HepG2 (cell line): ENCODE results near the gene CSNK1D. TPM values are rescaled to one million over a fixed set of nuclear protein-coding genes. Genes with fewer than 3 reads are reported as not detected.
A peak's percentile ranks its signal among the peaks of the same experiment; 100 is the strongest.

ENCODE experiments used
- AGO2 ChIP-seq: fragments of 200-400 bp; formaldehyde crosslinking; optimal IDR thresholded peaks from 2 replicates; pipeline ENCODE3; 2017; ENCODE audit warnings: mild to moderate bottlenecking, low read depth, low read length, moderate library complexity
- ARHGAP35 ChIP-seq: sonication (generic); formaldehyde crosslinking; IDR thresholded peaks from 2 replicates; pipeline ENCODE4 v1.9.0; 2022; ENCODE audit warnings: mild to moderate bottlenecking, inconsistent platforms, moderate library complexity, missing genetic modification reagents, borderline replicate concordance
- FOXP1 ChIP-seq, 2 experiments: fragments of 450-650 bp in 1 of 2; IDR thresholded peaks; 2 replicates each; pipeline ENCODE4 v1.6.1; 2017 to 2018; ENCODE audit warnings: antibody characterized with exemption in 1 of 2
- IRX3 ChIP-seq: sonication (generic); formaldehyde crosslinking; IDR thresholded peaks from 2 replicates; pipeline ENCODE4 v1.8.1; 2023; ENCODE audit warnings: mild to moderate bottlenecking, low read depth, missing genetic modification reagents, borderline replicate concordance
- MIER2 ChIP-seq: IDR thresholded peaks from 2 replicates; pipeline ENCODE4 v1.6.1; 2016; ENCODE audit warnings: missing biosample characterization, missing genetic modification reagents
- NR2F2 ChIP-seq: IDR thresholded peaks from 2 replicates; pipeline ENCODE4 v1.6.1; 2012; ENCODE audit warnings: low read depth, inconsistent platforms, borderline replicate concordance
- SIX4 ChIP-seq: sonication (generic); formaldehyde crosslinking; IDR thresholded peaks from 2 replicates; pipeline ENCODE4 v1.4.0; 2020; ENCODE audit warnings: missing genetic modification reagents
- ZNF264 ChIP-seq: sonication (generic); formaldehyde crosslinking; IDR thresholded peaks from 2 replicates; pipeline ENCODE4 v1.4.0; 2020; ENCODE audit warnings: missing genetic modification reagents
- ZNF550 ChIP-seq: sonication (generic); formaldehyde crosslinking; IDR thresholded peaks from 2 replicates; pipeline ENCODE4 v1.4.0; 2020; ENCODE audit warnings: mild to moderate bottlenecking, missing genetic modification reagents, borderline replicate concordance
- ZNF570 ChIP-seq: sonication (generic); formaldehyde crosslinking; IDR thresholded peaks from 2 replicates; pipeline ENCODE4 v1.4.0; 2020; ENCODE audit warnings: mild to moderate bottlenecking, missing genetic modification reagents, borderline replicate concordance
- polyA plus RNA-seq, 8 experiments: library from polyadenylated mRNA; depleted of rRNA in 3 of 8; stranded (reverse) in 7 of 8; unstranded in 1 of 8; fragments of >200 nt; fragmentation: Illumina TruSeq in 4 of 8; extraction: Trizol in 4 of 8; gene quantifications; 2 replicates each; pipeline versions ENCODE4 v1.2.1 to v1.2.3, GENCODE V29; 2011 to 2016; ENCODE audit warnings: low read depth in 4 of 8, missing spikeins in 1 of 8, mixed read lengths in 1 of 8; ENCODE audit not compliant: insufficient read depth in 1 of 8
- total RNA-seq, 5 experiments: library from RNA; depleted of rRNA; stranded (reverse); fragments of >200 nt; fragmentation: Illumina TruSeq; extraction: Trizol; gene quantifications; 2 replicates each; pipeline ENCODE4 v1.2.3, GENCODE V29; 2016; ENCODE audit warnings: low read depth in 1 of 5
- TF ChIP-seq, protein P1 (sequence below): sonication (generic); formaldehyde crosslinking; IDR thresholded peaks from 2 replicates; pipeline ENCODE4 v1.4.0; 2020; ENCODE audit warnings: missing genetic modification reagents, borderline replicate concordance
- TF ChIP-seq, protein P2 (sequence below): sonication (generic); formaldehyde crosslinking; IDR thresholded peaks from 2 replicates; pipeline ENCODE4; 2020; ENCODE audit warnings: missing genetic modification reagents, mild to moderate bottlenecking, borderline replicate concordance
- TF ChIP-seq, protein P3 (sequence below): sonication (generic); formaldehyde crosslinking; IDR thresholded peaks from 2 replicates; pipeline ENCODE4 v1.4.0; 2020; ENCODE audit warnings: missing genetic modification reagents
- TF ChIP-seq, protein P4 (sequence below): sonication (generic); formaldehyde crosslinking; IDR thresholded peaks from 2 replicates; pipeline ENCODE4 v1.4.0; 2020; ENCODE audit warnings: missing genetic modification reagents
- TF ChIP-seq, protein P5 (sequence below): sonication (generic); formaldehyde crosslinking; IDR thresholded peaks from 2 replicates; pipeline ENCODE4 v1.4.0; 2020; ENCODE audit warnings: missing genetic modification reagents, borderline replicate concordance

CSNK1D gene
- total and polyA plus RNA-seq, 2 of the 13 experiments (the other 11 are each of a cell fraction or from before 2014, with no cell fraction given): 31.5 to 128 TPM

DNA sequence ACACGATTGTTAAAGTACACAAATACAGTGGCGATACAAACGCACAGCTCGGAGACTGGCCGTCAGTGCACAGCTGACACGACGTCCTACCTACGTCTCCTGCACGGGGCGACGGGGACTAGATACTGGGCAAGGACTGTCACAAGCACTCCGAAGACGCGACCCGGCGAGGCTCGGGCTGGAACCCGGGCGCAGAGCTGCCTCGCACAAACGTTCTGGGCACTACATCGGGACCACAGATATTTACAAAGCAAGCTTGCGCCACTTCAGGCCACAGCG, 30.9 kb downstream of the CSNK1D start (continued):
- TF ChIP-seq, protein P1, sequence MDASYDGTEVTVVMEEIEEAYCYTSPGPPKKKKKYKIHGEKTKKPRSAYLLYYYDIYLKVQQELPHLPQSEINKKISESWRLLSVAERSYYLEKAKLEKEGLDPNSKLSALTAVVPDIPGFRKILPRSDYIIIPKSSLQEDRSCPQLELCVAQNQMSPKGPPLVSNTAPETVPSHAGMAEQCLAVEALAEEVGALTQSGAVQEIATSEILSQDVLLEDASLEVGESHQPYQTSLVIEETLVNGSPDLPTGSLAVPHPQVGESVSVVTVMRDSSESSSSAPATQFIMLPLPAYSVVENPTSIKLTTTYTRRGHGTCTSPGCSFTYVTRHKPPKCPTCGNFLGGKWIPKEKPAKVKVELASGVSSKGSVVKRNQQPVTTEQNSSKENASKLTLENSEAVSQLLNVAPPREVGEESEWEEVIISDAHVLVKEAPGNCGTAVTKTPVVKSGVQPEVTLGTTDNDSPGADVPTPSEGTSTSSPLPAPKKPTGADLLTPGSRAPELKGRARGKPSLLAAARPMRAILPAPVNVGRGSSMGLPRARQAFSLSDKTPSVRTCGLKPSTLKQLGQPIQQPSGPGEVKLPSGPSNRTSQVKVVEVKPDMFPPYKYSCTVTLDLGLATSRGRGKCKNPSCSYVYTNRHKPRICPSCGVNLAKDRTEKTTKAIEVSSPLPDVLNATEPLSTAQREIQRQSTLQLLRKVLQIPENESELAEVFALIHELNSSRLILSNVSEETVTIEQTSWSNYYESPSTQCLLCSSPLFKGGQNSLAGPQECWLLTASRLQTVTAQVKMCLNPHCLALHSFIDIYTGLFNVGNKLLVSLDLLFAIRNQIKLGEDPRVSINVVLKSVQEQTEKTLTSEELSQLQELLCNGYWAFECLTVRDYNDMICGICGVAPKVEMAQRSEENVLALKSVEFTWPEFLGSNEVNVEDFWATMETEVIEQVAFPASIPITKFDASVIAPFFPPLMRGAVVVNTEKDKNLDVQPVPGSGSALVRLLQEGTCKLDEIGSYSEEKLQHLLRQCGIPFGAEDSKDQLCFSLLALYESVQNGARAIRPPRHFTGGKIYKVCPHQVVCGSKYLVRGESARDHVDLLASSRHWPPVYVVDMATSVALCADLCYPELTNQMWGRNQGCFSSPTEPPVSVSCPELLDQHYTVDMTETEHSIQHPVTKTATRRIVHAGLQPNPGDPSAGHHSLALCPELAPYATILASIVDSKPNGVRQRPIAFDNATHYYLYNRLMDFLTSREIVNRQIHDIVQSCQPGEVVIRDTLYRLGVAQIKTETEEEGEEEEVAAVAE (CRISPR knock-in tag): 0 out of 2 replicates have a peak, but pooled peaks have one; percentile 11
- TF ChIP-seq, protein P2, sequence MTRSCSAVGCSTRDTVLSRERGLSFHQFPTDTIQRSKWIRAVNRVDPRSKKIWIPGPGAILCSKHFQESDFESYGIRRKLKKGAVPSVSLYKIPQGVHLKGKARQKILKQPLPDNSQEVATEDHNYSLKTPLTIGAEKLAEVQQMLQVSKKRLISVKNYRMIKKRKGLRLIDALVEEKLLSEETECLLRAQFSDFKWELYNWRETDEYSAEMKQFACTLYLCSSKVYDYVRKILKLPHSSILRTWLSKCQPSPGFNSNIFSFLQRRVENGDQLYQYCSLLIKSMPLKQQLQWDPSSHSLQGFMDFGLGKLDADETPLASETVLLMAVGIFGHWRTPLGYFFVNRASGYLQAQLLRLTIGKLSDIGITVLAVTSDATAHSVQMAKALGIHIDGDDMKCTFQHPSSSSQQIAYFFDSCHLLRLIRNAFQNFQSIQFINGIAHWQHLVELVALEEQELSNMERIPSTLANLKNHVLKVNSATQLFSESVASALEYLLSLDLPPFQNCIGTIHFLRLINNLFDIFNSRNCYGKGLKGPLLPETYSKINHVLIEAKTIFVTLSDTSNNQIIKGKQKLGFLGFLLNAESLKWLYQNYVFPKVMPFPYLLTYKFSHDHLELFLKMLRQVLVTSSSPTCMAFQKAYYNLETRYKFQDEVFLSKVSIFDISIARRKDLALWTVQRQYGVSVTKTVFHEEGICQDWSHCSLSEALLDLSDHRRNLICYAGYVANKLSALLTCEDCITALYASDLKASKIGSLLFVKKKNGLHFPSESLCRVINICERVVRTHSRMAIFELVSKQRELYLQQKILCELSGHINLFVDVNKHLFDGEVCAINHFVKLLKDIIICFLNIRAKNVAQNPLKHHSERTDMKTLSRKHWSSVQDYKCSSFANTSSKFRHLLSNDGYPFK (CRISPR knock-in tag): peak; percentile 2; the same call in 1 of the 2 replicates
- no peak for TF ChIP-seq ZNF570
- no peak for TF ChIP-seq MIER2 (CRISPR knock-in tag)
- TF ChIP-seq SIX4 (CRISPR knock-in tag): 0 out of 2 replicates have a peak, but pooled peaks have one; percentile 8
- TF ChIP-seq, protein P3, sequence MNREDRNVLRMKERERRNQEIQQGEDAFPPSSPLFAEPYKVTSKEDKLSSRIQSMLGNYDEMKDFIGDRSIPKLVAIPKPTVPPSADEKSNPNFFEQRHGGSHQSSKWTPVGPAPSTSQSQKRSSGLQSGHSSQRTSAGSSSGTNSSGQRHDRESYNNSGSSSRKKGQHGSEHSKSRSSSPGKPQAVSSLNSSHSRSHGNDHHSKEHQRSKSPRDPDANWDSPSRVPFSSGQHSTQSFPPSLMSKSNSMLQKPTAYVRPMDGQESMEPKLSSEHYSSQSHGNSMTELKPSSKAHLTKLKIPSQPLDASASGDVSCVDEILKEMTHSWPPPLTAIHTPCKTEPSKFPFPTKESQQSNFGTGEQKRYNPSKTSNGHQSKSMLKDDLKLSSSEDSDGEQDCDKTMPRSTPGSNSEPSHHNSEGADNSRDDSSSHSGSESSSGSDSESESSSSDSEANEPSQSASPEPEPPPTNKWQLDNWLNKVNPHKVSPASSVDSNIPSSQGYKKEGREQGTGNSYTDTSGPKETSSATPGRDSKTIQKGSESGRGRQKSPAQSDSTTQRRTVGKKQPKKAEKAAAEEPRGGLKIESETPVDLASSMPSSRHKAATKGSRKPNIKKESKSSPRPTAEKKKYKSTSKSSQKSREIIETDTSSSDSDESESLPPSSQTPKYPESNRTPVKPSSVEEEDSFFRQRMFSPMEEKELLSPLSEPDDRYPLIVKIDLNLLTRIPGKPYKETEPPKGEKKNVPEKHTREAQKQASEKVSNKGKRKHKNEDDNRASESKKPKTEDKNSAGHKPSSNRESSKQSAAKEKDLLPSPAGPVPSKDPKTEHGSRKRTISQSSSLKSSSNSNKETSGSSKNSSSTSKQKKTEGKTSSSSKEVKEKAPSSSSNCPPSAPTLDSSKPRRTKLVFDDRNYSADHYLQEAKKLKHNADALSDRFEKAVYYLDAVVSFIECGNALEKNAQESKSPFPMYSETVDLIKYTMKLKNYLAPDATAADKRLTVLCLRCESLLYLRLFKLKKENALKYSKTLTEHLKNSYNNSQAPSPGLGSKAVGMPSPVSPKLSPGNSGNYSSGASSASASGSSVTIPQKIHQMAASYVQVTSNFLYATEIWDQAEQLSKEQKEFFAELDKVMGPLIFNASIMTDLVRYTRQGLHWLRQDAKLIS (CRISPR knock-in tag): peak; percentile 17
- TF ChIP-seq, protein P4, sequence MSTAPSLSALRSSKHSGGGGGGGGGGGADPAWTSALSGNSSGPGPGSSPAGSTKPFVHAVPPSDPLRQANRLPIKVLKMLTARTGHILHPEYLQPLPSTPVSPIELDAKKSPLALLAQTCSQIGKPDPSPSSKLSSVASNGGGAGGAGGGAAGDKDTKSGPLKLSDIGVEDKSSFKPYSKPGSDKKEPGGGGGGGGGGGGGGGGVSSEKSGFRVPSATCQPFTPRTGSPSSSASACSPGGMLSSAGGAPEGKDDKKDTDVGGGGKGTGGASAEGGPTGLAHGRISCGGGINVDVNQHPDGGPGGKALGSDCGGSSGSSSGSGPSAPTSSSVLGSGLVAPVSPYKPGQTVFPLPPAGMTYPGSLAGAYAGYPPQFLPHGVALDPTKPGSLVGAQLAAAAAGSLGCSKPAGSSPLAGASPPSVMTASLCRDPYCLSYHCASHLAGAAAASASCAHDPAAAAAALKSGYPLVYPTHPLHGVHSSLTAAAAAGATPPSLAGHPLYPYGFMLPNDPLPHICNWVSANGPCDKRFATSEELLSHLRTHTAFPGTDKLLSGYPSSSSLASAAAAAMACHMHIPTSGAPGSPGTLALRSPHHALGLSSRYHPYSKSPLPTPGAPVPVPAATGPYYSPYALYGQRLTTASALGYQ (CRISPR knock-in tag): no peak
- no peak for TF ChIP-seq ARHGAP35 (CRISPR knock-in tag)
- TF ChIP-seq ZNF550 (CRISPR knock-in tag): 0 out of 2 replicates have a peak, but pooled peaks have one; percentile 10
- no peak for TF ChIP-seq NR2F2
- no peak for TF ChIP-seq ZNF264 (CRISPR knock-in tag)
- TF ChIP-seq AGO2: peak; percentile 13
- TF ChIP-seq FOXP1 (IDR thresholded peaks at IDR 0.05): no peak
- no peak for TF ChIP-seq FOXP1 (CRISPR knock-in tag; IDR thresholded peaks at IDR 0.05)
- TF ChIP-seq, protein P5, sequence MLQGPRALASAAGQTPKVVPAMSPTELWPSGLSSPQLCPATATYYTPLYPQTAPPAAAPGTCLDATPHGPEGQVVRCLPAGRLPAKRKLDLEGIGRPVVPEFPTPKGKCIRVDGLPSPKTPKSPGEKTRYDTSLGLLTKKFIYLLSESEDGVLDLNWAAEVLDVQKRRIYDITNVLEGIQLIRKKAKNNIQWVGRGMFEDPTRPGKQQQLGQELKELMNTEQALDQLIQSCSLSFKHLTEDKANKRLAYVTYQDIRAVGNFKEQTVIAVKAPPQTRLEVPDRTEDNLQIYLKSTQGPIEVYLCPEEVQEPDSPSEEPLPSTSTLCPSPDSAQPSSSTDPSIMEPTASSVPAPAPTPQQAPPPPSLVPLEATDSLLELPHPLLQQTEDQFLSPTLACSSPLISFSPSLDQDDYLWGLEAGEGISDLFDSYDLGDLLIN (CRISPR knock-in tag): no peak
- no peak for TF ChIP-seq IRX3 (CRISPR knock-in tag)
